Measurements from ENCODE around the gene BICC1.

Gene BICC1, protein sequence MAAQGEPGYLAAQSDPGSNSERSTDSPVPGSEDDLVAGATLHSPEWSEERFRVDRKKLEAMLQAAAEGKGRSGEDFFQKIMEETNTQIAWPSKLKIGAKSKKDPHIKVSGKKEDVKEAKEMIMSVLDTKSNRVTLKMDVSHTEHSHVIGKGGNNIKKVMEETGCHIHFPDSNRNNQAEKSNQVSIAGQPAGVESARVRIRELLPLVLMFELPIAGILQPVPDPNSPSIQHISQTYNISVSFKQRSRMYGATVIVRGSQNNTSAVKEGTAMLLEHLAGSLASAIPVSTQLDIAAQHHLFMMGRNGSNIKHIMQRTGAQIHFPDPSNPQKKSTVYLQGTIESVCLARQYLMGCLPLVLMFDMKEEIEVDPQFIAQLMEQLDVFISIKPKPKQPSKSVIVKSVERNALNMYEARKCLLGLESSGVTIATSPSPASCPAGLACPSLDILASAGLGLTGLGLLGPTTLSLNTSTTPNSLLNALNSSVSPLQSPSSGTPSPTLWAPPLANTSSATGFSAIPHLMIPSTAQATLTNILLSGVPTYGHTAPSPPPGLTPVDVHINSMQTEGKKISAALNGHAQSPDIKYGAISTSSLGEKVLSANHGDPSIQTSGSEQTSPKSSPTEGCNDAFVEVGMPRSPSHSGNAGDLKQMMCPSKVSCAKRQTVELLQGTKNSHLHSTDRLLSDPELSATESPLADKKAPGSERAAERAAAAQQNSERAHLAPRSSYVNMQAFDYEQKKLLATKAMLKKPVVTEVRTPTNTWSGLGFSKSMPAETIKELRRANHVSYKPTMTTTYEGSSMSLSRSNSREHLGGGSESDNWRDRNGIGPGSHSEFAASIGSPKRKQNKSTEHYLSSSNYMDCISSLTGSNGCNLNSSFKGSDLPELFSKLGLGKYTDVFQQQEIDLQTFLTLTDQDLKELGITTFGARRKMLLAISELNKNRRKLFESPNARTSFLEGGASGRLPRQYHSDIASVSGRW

DNA sequence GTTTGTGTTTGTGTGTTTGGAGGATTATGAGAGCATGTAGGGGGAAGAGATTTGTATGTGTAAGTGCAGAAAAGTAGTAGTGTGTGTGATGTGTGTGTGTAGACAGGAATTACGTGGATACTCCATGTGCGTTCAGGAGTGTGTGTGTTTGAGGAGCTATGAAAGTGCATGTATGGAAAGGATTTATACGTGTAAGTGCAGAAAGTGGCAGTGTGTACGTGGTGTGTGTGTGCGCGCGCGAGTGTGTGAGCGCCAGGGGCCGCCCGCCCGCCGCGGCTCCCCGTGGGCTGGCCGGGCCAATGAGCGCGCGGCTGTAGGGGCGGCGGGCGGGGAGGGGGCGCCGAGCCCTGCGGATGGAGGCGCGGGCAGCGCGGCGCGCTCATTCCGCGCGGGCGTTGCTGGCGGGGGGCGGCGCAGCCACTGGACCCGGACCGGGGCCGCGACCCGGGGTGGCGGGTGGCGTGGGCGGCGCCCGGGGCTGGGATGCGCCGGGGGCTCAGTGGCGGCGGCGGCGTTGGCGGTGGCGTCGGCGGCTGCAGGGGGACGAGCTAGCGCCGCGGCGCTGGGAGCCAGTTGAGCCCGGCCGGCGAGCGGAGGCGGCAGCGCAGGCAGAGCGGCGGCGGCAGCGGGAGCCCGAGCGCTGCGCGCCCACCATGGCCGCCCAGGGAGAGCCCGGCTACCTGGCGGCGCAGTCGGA is at the start of gene BICC1:
Gene BICC1, plus strand, starts transcription at position 382 of the 697 bp plus-strand sequence. Its CDS starts 272 bp downstream, at position 654.
- DNase-seq (ENCODE audit: low read depth), result no peak
- no peak within 1 kb of the TSS for H3K4me3 ChIP-seq (ENCODE audit: low read depth, low read length)
- TF ChIP-seq, protein P1, sequence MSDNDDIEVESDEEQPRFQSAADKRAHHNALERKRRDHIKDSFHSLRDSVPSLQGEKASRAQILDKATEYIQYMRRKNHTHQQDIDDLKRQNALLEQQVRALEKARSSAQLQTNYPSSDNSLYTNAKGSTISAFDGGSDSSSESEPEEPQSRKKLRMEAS (IDR thresholded peaks at IDR 0.05; ENCODE audit: low read depth, low read length), result no peak
- TF ChIP-seq, protein P2, sequence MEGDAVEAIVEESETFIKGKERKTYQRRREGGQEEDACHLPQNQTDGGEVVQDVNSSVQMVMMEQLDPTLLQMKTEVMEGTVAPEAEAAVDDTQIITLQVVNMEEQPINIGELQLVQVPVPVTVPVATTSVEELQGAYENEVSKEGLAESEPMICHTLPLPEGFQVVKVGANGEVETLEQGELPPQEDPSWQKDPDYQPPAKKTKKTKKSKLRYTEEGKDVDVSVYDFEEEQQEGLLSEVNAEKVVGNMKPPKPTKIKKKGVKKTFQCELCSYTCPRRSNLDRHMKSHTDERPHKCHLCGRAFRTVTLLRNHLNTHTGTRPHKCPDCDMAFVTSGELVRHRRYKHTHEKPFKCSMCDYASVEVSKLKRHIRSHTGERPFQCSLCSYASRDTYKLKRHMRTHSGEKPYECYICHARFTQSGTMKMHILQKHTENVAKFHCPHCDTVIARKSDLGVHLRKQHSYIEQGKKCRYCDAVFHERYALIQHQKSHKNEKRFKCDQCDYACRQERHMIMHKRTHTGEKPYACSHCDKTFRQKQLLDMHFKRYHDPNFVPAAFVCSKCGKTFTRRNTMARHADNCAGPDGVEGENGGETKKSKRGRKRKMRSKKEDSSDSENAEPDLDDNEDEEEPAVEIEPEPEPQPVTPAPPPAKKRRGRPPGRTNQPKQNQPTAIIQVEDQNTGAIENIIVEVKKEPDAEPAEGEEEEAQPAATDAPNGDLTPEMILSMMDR (IDR thresholded peaks at IDR 0.05; ENCODE audit: low read depth, low read length), result no peak
- TF ChIP-seq MYC (IDR thresholded peaks at IDR 0.05; ENCODE audit: low read depth, low read length) (no peak), POLR2A (IDR thresholded peaks at IDR 0.05; ENCODE audit: extremely low read depth, insufficient read length) (no peak)

DNA sequence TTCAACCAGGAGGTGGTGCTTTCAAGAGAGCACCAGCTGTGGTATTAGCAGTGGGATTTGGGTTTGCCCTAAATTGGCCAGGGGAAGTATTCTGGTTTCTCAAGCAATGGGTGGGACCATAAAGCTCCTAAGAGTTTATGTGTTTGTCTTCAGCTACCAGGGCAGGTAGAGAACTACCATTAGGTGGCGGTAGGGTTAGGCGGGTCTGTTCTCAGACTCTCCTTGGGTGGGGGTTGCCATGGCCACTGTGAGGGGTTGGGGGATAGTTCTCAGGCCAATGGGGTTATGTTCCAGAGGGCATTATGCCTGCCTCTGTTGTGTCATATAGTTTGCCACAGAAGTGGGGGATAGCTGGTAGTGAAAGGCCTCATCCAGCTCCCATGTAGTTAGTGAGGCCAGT is 47.7 kb upstream of the BICC1 start:
- H3K4me3 ChIP-seq (ENCODE audit: low read depth, low read length), result no peak overlapping the region
- TF ChIP-seq, protein P1 (IDR thresholded peaks at IDR 0.05; ENCODE audit: low read depth, low read length), result no peak
- TF ChIP-seq, protein P2 (IDR thresholded peaks at IDR 0.05; ENCODE audit: low read depth, low read length), result no peak
- TF ChIP-seq POLR2A (IDR thresholded peaks at IDR 0.05; ENCODE audit: extremely low read depth, insufficient read length) (no peak), MYC (IDR thresholded peaks at IDR 0.05; ENCODE audit: low read depth, low read length) (no peak)

DNA sequence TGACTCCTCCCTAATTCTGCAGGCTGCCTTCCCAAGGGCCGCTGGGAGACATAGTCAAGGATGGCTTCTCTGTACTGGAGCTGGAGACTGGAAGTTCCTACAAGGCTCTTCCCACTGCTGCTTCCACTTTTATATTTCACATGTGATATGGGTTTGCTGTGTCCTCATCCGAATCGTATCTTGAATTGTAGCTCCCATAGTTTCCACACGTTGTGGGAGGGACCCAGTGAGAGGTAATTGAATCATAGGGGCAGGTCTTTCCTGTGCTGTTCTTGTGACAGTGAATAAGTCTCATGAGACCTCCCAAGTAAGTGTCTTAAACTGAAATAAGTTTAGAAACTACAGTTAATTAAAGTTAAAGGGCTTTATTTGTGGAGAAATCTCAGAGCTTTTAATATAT is 47.0 kb upstream of the BICC1 start:
- no peak for DNase-seq (ENCODE audit: low read depth)
- no peak overlapping the region for H3K4me3 ChIP-seq (ENCODE audit: low read depth, low read length)
- no peak for TF ChIP-seq POLR2A (IDR thresholded peaks at IDR 0.05; ENCODE audit: extremely low read depth, insufficient read length)
- TF ChIP-seq, protein P1 (IDR thresholded peaks at IDR 0.05; ENCODE audit: low read depth, low read length), result no peak
- TF ChIP-seq, protein P2 (IDR thresholded peaks at IDR 0.05; ENCODE audit: low read depth, low read length), result no peak
- TF ChIP-seq MYC (IDR thresholded peaks at IDR 0.05; ENCODE audit: low read depth, low read length), result no peak

More for the DNA sequence above, 47.7 kb upstream of the BICC1 start:
- DNase-seq (ENCODE audit: low read depth), result no peak

DNA sequence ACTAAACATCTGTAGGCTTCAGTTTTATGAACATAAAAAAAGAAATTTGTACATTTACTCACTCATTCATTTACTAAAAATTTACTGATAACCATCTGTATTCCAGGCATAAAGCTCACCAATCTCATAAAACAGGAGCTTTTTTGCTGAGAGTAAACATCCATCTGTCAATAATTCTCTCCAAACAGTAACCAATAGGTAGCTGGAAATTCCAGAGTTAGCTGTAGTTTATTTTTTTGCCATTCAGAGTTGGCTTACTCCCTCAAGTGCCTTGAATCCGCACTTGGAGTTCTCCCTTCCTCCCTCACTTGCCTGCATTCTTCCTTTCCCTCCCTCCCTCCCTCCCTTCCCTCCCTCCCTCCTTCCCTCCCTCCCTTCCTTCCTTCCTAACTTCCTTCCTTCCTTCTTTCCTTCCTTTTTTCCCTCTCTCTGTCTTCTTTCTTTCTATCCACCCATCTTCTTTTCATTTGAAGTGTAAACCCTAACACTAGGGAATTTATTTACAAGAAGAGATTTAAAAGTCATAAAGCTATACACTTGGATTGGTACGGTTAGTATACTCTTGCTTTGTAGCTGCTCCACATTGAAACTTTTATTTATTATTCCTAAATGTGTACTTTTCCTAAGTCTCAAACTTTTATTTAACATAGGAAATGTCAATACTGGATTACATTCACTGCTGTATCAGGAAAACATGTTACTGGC is 44.6 kb upstream of the BICC1 start:
- H3K4me3 ChIP-seq (ENCODE audit: low read depth, low read length), result no peak overlapping the region
- TF ChIP-seq, protein P1 (IDR thresholded peaks at IDR 0.05; ENCODE audit: low read depth, low read length), result no peak
- no peak for TF ChIP-seq MYC (IDR thresholded peaks at IDR 0.05; ENCODE audit: low read depth, low read length)
- no peak for TF ChIP-seq POLR2A (IDR thresholded peaks at IDR 0.05; ENCODE audit: extremely low read depth, insufficient read length)
- TF ChIP-seq, protein P2 (IDR thresholded peaks at IDR 0.05; ENCODE audit: low read depth, low read length), result no peak
- no peak for DNase-seq (ENCODE audit: low read depth)

DNA sequence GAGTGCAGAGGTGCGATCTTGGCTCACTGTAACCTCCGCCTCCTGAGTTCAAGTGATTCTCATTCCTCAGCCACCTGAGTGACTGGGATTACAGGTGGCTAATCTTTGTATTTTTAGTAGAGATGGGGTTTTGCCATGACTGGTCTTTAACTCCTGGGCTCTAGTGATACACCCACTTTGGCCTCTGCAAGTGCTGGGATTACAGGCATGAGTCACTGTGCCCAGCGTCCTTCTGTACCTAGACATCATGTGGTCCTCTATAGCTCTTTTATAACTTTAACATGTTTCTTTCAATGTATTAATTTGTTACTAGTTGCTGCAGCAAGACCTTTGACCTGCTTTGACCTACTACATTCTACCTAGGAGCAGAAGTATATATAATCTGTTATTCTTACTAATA is 38.7 kb upstream of the BICC1 start:
- TF ChIP-seq, protein P1 (IDR thresholded peaks at IDR 0.05; ENCODE audit: low read depth, low read length), result no peak
- TF ChIP-seq MYC (IDR thresholded peaks at IDR 0.05; ENCODE audit: low read depth, low read length), result no peak
- TF ChIP-seq, protein P2 (IDR thresholded peaks at IDR 0.05; ENCODE audit: low read depth, low read length), result no peak
- TF ChIP-seq POLR2A (IDR thresholded peaks at IDR 0.05; ENCODE audit: extremely low read depth, insufficient read length), result no peak
- no peak overlapping the region for H3K4me3 ChIP-seq (ENCODE audit: low read depth, low read length)
- no peak for DNase-seq (ENCODE audit: low read depth)
